Panc1 (cell line): ENCODE measurements around the gene NT5M. TPM values are rescaled to one million over a fixed set of nuclear protein-coding genes. Genes with fewer than 3 reads are reported as not detected.

Experiments
- ATAC-seq: fragments of 200-7000 bp; cut with Tn5 transposase; 2 replicates; pipeline ENCODE4 v1.9.1; 2020; ENCODE audit warnings: mild to moderate bottlenecking, moderate library complexity
- BruUV-seq: library from RNA; stranded (reverse); fragments of 400-500 nt; replicated peaks from 2 replicates; lab custom pipeline; 2021; lab: Mats Ljungman, UMichigan
- CTCF ChIA-PET: fragments of 300-600 bp; sonication (Branson Sonifier 250); formaldehyde crosslinking; loops from one replicate; lab custom pipeline; 2022; ENCODE audit warnings: antibody characterized with exemption; lab: Charles Lee
- POLR2A ChIA-PET: fragments of 300-600 bp; sonication (Branson Sonifier 250); formaldehyde crosslinking; loops from one replicate; lab custom pipeline; 2022; ENCODE audit warnings: antibody characterized with exemption; lab: Charles Lee
- DNase-seq: peaks from one replicate; pipeline ENCODE4 v3.0.0-alpha.2; 2010; ENCODE audit warnings: low read depth, low spot score
- H3K27ac ChIP-seq: 2 replicates; pipeline ENCODE4 v1.5.1; 2011; ENCODE audit warnings: mild to moderate bottlenecking, low read length, inconsistent platforms
- H3K27me3 ChIP-seq: fragments of 200-500 bp; sonication (Bioruptor generic); 2 replicates; pipeline ENCODE4 v1.6.0; 2014; ENCODE audit warnings: low read length, inconsistent platforms; ENCODE audit not compliant: control insufficient read depth, insufficient read depth
- H3K36me3 ChIP-seq: fragments of 200-500 bp; sonication (Bioruptor generic); 2 replicates; pipeline ENCODE4 v1.5.1; 2014; ENCODE audit warnings: inconsistent platforms, mild to moderate bottlenecking, low read length, moderate library complexity; ENCODE audit not compliant: control insufficient read depth, insufficient read depth
- H3K4me1 ChIP-seq: 2 replicates; pipeline ENCODE4 v1.5.1; 2011; ENCODE audit warnings: inconsistent platforms, mild to moderate bottlenecking, low read length, moderate library complexity; ENCODE audit not compliant: control insufficient read depth, insufficient read depth
- H3K4me3 ChIP-seq, 2 experiments: 2 replicates each; pipeline ENCODE4 v1.5.1; 2011 to 2012; ENCODE audit warnings: low read depth in 2 of 2, low read length in 2 of 2, mild to moderate bottlenecking in 2 of 2, inconsistent platforms in 1 of 2, moderate library complexity in 1 of 2
- H3K9me3 ChIP-seq: fragments of 200-500 bp; sonication (Bioruptor generic); 2 replicates; pipeline ENCODE4 v1.5.1; 2014; ENCODE audit warnings: low read depth, mild to moderate bottlenecking, inconsistent platforms, low read length, moderate library complexity; ENCODE audit not compliant: control insufficient read depth, insufficient read depth
- POLR2AphosphoS5 ChIP-seq: IDR thresholded peaks from 2 replicates; pipeline ENCODE4 v1.6.1; 2012; ENCODE audit warnings: mild to moderate bottlenecking, low read depth, low read length, moderate library complexity
- SIN3A ChIP-seq: IDR thresholded peaks from 2 replicates; pipeline ENCODE4 v1.6.1; 2012; ENCODE audit warnings: low read depth, mild to moderate bottlenecking, low read length, moderate library complexity, borderline replicate concordance; ENCODE audit not compliant: insufficient read depth
- TCF7L2 ChIP-seq: IDR thresholded peaks from 2 replicates; pipeline ENCODE4 v1.6.1; 2011; ENCODE audit warnings: mild to moderate bottlenecking, low read depth, low read length, inconsistent platforms
- in situ Hi-C: cut with HindIII; loops from 2 replicates; pipeline ENCODE4 v1.10.0; 2016; ENCODE audit warnings: low sequenced_read_pairs, low pct_unique_long_range_greater_than_20kb
- intact Hi-C: fragments of 100-400 bp; cut with micrococcal nuclease; formaldehyde crosslinking; loops from one replicate; pipeline ENCODE4 v1.10.0; 2022; ENCODE audit not compliant: unreplicated experiment
- total RNA-seq: library from RNA; stranded (reverse); gene quantifications from one replicate; pipeline ENCODE4 v1.2.1, GENCODE V29; 2021; ENCODE audit not compliant: unreplicated experiment
- TF ChIP-seq, protein P1 (sequence below), 2 experiments: IDR thresholded peaks; 2 replicates each; pipeline ENCODE4 v1.6.1; 2011 to 2012; ENCODE audit warnings: low read depth in 2 of 2, control low read depth in 1 of 2, low read length in 1 of 2, mild to moderate bottlenecking in 1 of 2, moderate library complexity in 1 of 2; ENCODE audit not compliant: insufficient read depth in 1 of 2
- TF ChIP-seq, protein P2 (sequence below): fragments of 450-650 bp; IDR thresholded peaks from 2 replicates; pipeline ENCODE4 v1.5.1; 2017; ENCODE audit warnings: mild to moderate bottlenecking

The NT5M gene
- total RNA-seq, 1 experiment from 2014 or later: 3.1 TPM

DNA sequence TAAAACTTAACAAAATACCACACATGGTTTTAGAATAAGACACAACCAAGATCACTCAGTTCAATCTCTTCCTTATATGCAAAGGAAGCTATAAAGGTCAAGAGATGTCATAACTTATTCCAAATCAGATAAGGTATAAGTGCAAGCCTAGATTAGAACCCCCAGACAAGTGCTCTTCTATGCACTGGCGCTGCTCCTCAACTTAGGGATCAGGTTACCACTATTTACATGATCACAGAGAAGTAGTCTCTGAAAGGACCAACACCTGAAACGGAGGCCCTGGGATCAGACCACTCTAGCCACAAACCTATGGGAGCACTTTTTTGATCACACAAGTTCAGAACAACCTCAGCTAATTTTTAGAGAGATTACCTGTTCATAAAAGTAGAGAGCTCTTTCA, 38.7 kb upstream of the NT5M start:
- intact Hi-C loops: no loop called here
- ChIA-PET POLR2A (no interaction called here), CTCF (no interaction called here)
- Histone ChIP-seq H3K27ac (no peak overlapping the region), H3K27me3 (no peaks in the 10 kb centered on the region), H3K4me3 (no peak overlapping the region), H3K4me1 (no peaks in the 10 kb centered on the region), H3K9me3 (no peaks in the 10 kb centered on the region), H3K36me3 (peaks cover 36% of the 10 kb centered on the region)
- ATAC-seq (no peak), DNase-seq (no peak)
- in situ Hi-C loops: no loop called here
- no TSS peak for BruUV-seq
- no peak for TF ChIP-seq POLR2AphosphoS5
- TF ChIP-seq, protein P1, sequence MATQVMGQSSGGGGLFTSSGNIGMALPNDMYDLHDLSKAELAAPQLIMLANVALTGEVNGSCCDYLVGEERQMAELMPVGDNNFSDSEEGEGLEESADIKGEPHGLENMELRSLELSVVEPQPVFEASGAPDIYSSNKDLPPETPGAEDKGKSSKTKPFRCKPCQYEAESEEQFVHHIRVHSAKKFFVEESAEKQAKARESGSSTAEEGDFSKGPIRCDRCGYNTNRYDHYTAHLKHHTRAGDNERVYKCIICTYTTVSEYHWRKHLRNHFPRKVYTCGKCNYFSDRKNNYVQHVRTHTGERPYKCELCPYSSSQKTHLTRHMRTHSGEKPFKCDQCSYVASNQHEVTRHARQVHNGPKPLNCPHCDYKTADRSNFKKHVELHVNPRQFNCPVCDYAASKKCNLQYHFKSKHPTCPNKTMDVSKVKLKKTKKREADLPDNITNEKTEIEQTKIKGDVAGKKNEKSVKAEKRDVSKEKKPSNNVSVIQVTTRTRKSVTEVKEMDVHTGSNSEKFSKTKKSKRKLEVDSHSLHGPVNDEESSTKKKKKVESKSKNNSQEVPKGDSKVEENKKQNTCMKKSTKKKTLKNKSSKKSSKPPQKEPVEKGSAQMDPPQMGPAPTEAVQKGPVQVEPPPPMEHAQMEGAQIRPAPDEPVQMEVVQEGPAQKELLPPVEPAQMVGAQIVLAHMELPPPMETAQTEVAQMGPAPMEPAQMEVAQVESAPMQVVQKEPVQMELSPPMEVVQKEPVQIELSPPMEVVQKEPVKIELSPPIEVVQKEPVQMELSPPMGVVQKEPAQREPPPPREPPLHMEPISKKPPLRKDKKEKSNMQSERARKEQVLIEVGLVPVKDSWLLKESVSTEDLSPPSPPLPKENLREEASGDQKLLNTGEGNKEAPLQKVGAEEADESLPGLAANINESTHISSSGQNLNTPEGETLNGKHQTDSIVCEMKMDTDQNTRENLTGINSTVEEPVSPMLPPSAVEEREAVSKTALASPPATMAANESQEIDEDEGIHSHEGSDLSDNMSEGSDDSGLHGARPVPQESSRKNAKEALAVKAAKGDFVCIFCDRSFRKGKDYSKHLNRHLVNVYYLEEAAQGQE (IDR thresholded peaks at IDR 0.05; ENCODE audit: insufficient read depth in 1 of 2, low read depth in 2 of 2, low read length in 1 of 2): no peak
- no peak for TF ChIP-seq TCF7L2
- TF ChIP-seq, protein P2, sequence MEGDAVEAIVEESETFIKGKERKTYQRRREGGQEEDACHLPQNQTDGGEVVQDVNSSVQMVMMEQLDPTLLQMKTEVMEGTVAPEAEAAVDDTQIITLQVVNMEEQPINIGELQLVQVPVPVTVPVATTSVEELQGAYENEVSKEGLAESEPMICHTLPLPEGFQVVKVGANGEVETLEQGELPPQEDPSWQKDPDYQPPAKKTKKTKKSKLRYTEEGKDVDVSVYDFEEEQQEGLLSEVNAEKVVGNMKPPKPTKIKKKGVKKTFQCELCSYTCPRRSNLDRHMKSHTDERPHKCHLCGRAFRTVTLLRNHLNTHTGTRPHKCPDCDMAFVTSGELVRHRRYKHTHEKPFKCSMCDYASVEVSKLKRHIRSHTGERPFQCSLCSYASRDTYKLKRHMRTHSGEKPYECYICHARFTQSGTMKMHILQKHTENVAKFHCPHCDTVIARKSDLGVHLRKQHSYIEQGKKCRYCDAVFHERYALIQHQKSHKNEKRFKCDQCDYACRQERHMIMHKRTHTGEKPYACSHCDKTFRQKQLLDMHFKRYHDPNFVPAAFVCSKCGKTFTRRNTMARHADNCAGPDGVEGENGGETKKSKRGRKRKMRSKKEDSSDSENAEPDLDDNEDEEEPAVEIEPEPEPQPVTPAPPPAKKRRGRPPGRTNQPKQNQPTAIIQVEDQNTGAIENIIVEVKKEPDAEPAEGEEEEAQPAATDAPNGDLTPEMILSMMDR: no peak
- TF ChIP-seq SIN3A: no peak

DNA sequence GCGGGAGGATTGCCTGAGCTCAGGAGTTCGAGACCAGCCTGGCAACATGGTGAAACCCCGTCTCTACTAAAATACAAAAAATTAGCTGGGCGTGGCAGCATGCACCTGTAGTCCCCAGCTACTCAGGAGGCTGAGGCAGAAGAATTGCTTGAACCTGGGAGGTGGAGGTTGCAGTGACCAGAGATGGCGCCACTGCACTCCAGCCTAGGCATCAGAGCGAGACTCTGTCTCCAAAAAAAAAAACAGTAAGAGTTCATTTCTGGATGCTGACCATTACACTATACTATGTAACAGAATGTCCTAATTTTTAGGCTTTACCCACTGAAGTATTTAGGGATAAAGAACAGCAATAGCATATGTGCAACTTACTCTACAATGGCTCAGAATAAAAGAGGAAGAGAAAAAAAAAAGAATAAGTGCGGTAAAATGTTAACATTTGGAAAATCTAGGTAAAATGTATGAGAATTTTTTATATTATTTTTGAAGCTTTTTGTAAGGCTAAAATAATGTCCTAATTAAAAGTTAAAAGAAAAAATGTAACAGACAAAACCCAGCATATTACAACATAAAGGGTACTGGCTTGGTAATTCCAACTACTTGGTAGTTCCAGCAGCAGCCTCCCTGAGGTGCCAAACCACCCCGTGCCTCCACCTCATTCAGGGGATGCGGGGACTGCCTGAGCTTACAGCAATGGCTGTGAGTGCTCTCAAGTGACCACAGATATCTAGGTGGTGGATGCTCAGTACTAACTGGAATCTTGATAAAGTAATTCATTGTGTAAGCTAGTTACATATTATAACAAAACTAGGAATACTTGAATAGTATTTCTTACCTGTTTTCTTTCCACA, 33.0 kb upstream of the NT5M start:
- Histone ChIP-seq H3K9me3 (no peaks in the 10 kb centered on the region), H3K27ac (no peak overlapping the region), H3K4me1 (no peaks in the 10 kb centered on the region), H3K27me3 (no peaks in the 10 kb centered on the region), H3K4me3 (no peak overlapping the region), H3K36me3 (peaks cover 14% of the 10 kb centered on the region; the same call in 1 of the 2 replicates)
- no TSS peak for BruUV-seq
- DNase-seq: no peak
- in situ Hi-C loops (no loop called here), intact Hi-C loops (no loop called here)
- ChIA-PET POLR2A (no interaction called here), CTCF (interaction anchor here (0.7 kb wide), 1 partner anchor 31 kb away, joined by 3 read pairs; no protein-coding TSS in a partner anchor)
- ATAC-seq: no peak
- TF ChIP-seq, protein P2: peak; percentile 68
- TF ChIP-seq POLR2AphosphoS5: no peak
